ENCODE measurements around the gene SP7.
"Not testable (repeated sequence)": the region's sequence is repeated elsewhere in the genome, so short reads cannot be mapped to it uniquely, and the experiment has no call there.

Gene SP7

GRCh38 chr12:53320352-53321195 is 15.6 kb downstream of the SP7 start:
- no peak for DNase-seq (ENCODE audit: low read depth)

DNA sequence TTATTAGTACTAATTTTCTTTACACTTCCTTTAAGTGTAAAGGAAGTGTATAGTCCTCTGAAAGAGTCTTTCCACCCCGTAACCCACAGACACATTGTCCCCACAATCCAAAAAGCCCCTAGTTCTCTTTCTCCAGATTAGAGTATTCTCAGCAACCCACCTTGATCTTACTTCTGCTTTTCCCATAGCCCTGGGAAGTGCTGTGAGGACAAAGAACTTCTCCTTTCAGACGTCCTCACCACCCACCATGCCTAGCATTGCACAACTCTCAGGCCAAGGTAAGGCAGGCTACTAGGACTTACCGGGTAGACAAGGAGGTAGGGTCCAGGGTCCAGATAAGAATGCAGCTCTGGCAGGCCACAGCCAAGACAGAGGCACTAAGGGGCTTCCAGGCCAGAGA is 22.2 kb downstream of the SP7 start:
- no peak for DNase-seq (ENCODE audit: low read depth)

DNA sequence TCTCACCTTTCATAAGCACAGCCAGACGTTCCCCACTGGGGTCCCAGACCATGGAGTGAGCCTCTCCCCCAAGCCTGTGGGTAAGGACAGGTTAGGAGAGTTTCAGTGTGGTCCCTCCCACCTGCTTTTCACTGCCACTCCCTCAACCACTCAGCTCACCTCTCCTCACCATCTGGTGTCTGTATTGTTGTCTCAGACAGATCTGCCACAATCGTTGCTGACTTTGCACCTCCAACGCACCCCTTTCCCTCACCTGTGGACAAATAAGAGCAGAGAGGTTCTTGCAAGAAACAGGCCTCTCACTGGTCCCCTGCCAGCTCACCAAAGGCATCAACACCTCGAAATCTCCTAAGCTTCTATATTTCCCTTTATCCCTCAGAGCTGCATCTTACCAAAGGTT is 27.9 kb downstream of the SP7 start:
- no peak for DNase-seq (ENCODE audit: low read depth)

- DNase-seq (ENCODE audit: low read depth) = no peak
These were observed 29.3 kb downstream of the SP7 start for GRCh38 chr12:53306826-53307225.

GRCh38 chr12:53302903-53303302 is 33.3 kb downstream of the SP7 start:
- no peak for DNase-seq (ENCODE audit: low read depth)

DNA sequence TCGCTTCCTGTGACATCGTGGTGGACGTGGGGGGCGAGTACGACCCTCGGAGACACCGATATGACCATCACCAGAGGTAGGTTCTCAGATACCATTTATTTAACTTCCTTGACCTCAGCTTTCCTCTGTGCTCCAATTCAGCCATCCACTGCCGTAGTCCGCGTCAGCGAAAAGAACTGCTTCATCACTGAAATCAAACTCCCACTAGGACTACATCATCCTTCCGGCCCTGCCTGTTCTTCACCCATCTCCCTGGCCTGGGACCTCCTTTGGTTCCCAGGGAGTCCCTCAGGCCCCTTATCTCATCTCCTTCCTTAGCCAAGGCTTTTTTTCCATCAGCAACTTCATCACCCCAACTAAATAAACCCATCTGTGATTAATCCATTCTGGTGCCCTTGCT is 36.0 kb downstream of the SP7 start:
- no peak for DNase-seq (ENCODE audit: low read depth)

GRCh38 chr12:53299454-53300180 is 36.5 kb downstream of the SP7 start, which contains the start of gene MYG1:
MYG1 (plus strand) TSS chr12:53299695; CDS start chr12:53299738, 43 bp downstream.
- peak; percentile 85 for DNase-seq (ENCODE audit: low read depth)

GRCh38 chr12:53299101-53299453 is 37.1 kb downstream of the SP7 start:
- no peak for DNase-seq (ENCODE audit: low read depth)

GRCh38 chr12:53298164-53298563 is 38.0 kb downstream of the SP7 start:
- no peak for DNase-seq (ENCODE audit: low read depth)

DNA sequence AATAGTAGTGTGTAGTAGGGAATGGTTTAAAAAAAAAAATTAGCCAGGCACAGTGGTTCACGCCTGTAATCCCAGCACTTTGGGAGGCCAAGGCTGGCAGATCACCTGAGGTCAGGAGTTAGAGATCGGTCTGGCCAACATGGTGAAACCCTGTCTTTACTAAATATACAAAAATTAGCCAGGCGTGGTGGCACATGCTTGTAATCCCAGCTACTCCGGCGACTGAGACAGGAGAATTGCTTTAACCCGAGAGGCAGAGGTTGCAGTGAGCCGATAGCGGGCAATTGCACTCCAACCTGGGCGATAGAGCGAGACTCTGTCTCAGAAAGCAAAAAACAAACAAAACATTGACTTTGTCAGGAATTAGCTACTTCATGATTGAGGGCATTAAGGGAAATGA is 39.0 kb downstream of the SP7 start:
- DNase-seq (ENCODE audit: low read depth) = not testable (repeated sequence)

DNA sequence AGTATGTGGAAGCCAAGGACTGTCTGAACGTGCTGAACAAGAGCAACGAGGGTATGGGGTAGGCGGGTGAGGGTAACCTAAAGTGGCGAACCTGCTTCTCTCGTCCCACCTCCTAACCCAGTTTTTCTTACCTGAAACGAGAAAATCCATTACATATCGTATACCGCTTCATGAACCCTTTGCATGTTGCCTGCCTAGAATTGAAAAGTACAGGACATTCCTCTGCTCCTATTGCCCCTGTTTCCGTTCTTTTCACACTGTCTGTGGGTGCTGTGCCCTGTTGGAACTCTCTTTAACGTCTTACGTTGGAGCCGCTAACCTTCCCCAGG is 40.3 kb downstream of the SP7 start:
- DNase-seq (ENCODE audit: low read depth) = no peak

GRCh38 chr12:53295070-53295890 is 40.9 kb downstream of the SP7 start, which contains the start of gene PFDN5:
PFDN5 (plus strand) TSS chr12:53295542; CDS start chr12:53295568, 26 bp downstream.
- DNase-seq (ENCODE audit: low read depth) = peak; percentile 68

- DNase-seq (ENCODE audit: low read depth) = no peak
These were observed 43.7 kb downstream of the SP7 start for GRCh38 chr12:53292426-53292825.

DNA sequence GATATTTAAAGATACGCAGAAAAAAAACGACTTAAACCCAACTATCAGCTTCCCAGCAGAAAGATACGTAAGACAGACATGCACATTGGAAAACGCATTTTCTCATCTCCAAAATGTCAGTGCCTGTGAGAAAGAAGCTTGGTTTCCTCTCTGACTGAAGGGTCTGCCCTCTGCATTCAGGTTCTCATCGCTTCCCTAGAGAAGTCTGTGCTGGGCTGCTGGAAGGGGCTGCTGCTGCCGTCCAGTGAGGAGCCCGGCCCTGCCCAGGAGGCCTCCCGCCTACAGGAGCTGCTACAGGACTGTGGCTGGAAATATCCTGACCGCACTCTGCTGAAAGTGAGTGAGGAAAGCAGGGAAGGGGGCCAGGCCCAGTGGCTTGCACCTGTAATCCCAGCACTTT is 45.5 kb downstream of the SP7 start:
- DNase-seq (ENCODE audit: low read depth) = no peak

- DNase-seq (ENCODE audit: low read depth) = no peak
These were observed 46.3 kb downstream of the SP7 start for GRCh38 chr12:53289891-53290290.

DNA sequence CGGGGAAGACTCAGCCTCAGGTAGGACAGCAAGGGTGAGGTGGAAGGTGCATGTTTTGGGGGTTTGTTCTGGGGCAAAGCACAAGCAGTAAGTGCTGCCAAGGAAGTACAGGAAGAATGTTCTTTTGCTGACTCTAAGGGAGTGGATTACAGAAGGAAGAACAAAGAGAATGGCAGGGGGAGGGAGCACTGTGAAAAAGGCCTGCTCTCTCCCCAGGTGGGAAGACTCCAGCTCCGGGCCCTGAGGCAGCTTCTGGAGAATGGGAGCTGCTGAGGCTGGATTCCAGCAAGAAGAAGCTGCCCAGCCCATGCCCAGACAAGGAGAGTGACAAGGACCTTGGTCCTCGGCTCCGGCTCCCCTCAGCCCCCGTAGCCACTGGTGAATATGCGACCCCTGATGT is 47.8 kb downstream of the SP7 start:
- no peak for DNase-seq (ENCODE audit: low read depth)

GRCh38 chr12:53287741-53288216 is 48.4 kb downstream of the SP7 start:
- peak; percentile 38 for DNase-seq (ENCODE audit: low read depth)

DNA sequence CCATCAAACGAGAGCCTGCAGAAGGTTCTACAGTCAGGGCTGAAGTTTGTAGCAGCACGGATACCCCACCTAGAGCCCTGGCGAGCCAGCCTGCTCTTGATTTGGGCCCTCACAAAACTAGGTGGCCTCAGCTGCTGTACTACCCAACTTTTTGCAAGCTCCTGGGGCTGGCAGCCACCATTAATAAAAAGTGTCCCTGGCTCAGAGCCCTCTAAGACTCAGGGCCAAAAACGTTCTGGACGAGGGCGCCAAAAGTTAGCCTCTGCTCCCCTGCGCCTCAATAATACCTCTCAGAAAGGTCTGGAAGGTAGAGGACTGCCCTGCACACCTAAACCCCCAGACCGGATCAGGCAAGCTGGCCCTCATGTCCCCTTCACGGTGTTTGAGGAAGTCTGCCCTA is 49.7 kb downstream of the SP7 start:
- no peak for DNase-seq (ENCODE audit: low read depth)

GRCh38 chr12:53279888-53280498 is 56.2 kb downstream of the SP7 start:
- DNase-seq (ENCODE audit: low read depth) = no peak

- no peak for DNase-seq (ENCODE audit: low read depth)
These were observed 56.8 kb downstream of the SP7 start for GRCh38 chr12:53279283-53279869.

DNA sequence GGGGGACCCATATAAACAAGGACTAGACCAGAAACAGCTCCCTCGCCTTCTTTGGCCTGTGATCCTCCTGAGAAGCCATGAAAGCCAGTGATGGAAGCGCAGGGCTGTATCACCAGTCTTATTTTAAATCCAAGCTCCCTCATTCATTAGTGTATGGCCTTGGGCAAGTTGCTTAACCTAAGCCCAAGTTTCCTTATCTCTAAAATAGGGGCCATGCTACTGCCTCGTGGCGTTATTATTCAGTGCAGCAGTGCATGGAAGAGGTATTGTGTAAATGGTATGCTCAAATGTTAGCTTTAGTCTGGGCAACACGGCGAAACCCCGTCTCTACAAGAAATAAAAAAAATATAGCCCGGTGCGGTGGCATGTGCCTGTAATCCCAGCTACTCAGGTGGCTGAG is 58.2 kb downstream of the SP7 start:
- DNase-seq (ENCODE audit: low read depth) = no peak

All from CMK (cell line).